HG02588 (cell line): ENCODE measurements around the gene ELMO1.
"Not testable (repeated sequence)": the region's sequence is repeated elsewhere in the genome, so short reads cannot be mapped to it uniquely, and the experiment has no call there.

Experiments used
- ATAC-seq: cut with Tn5 transposase; IDR thresholded peaks from one replicate; pipeline ENCODE4 v1.9.1; 2021; ENCODE audit warnings: mild to moderate bottlenecking, moderate library complexity; ENCODE audit not compliant: unreplicated experiment

Gene ELMO1

DNA sequence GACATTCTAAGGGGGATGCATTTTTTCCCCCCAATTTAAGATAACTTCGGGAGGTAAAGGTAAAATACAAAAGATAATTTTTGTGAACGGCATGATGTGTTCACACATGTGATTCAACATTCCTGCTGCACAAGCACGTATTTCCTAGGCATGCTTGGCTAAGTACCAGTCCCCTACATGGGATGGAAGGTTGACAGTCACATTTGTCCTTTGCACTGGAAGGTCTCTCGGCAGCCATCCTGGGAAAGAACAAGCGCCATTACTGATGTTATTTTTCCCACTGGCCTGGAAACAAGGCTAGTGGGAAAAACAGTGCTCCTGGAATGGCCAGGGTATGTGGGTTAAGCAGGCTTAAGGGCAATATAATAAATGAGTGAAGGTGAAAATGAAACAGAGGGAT lies 448.2 kb downstream of the ELMO1 start:
- no peak for ATAC-seq

DNA sequence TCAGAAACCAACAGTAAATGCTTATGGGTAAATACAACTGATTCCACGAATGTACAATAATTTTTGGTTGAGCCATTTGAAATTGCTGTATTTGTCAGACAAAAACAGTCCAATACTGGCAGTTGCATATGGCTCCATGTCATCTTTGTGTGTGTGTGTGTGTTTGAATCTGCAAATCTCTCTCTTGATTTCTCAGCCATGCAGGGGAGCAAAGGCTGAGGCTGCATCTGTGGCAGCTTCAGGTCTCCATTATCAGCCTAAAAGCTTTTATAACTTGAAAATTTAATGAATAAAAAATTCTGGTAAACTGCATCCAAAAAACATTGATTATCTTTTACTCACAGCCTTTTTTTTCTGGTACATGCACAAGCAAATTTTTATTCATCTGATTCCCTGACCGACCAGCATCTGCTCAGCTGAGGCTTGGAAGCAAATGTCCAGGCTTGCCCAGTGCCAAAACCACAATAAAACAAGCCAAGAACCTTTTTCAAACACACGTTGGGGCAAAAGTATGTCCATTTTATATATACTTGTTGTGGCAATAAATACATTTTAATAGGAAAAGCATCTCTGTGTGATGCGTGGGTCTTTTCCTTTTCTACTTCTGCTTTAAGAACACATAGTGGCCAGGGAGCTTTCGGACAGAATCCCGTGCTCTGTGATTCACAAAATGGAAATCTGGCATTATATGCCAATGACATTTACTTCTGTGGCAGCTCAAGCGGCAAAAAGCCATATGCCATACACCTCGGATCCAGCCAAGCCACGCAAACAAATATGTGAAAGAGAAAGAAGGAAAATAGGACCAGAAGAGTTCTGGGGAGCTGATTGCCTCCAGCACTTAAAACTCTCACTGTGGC lies 448.8 kb downstream of the ELMO1 start:
- no peak for ATAC-seq

DNA sequence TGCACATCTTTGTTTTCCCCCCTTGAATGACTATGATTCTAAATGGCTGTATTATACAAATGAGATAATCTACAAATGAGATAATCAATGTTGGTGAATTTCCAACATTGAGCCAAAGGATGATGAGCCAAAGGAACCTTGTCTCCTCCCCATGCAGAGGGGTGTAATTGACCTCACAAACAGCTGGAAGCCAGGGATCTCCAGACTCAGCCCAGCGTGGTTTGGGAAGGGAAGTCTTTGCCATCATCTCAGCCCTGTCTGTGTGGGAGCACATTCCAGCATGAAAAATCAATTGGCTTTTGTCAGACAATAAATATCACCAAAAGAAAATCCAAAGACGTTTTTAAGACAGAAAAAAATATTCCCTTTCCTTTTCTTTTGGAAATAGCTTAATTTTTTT lies 452.9 kb downstream of the ELMO1 start:
- no peak for ATAC-seq

DNA sequence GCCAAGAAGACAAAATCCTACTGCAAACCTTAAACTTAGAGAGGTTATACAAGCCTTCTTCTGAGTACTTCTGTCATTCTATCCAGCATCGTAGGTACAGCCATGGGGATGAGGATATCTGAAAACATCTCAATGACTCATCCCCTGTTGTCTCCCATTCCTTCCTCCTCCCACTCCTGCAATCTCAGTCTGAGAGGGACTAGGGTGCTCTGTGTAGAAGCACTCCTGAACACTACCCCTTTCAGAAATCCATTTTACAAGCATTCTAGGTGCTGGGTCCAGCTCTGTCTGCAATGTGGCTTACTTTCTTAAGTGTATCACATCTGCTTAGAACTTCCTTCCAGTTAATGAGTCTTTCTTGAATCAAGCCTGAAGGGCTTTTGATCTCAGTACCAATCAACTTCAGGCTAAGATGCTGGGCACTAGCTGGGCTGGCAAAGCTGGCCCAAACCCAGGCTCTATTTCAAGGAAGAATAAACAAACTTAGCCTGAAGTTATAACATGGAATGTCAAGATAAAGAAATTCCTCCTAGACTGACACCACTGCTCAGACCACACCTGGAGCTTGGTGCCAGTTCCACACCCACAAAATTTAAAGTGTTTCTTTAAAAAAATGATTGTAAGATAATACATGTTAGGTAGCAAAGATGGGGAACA lies 454.1 kb downstream of the ELMO1 start:
- no peak for ATAC-seq

GRCh38 chr7:36986948-36987724 lies 461.5 kb downstream of the ELMO1 start:
- ATAC-seq: peak; percentile 58

DNA sequence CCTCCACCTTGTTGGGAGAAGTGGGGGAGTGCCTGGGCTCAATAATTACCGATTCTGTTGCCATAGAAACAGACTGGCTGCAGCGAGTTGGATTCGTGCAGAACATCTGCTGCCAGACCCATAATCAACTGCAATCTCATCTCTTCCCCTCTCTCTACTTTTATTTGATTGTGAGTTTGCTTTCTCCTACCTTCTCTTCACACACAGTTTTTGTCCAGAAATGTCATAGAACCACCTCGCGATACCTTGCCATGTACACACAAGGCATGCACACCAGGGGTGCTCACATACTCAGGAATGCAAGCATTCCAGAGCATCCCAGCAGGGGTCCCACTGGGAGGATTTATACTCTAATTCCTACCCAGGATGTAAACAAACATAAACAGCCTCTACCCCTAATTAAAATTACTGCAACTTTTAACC lies 462.1 kb downstream of the ELMO1 start:
- ATAC-seq: no peak

DNA sequence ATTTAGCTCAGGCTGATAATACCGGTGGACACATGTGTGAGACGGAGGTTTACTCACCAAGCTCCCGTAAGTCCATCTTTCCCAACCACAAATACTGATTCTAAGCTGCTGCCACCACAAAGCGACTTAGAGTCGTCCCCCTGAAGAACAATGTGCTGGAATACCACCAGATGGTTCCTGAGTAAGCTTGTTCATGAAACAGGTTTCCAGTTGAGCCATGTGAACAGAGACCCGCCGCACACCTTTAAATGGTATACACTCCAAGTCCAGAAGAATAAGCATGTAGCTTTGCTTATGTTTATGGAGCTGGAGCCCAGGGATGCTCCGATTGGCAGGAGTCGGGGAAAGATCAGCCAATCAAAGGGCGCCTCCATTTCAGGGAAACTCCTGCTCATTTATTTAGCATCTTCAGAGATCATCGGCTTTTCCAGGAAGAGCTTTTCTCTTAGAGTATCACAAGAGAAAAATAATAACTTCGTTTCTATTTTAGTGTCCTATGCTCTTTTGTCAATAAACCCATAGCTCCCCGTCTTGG lies 462.7 kb downstream of the ELMO1 start:
- no peak for ATAC-seq

GRCh38 chr7:36985316-36985715 lies 463.3 kb downstream of the ELMO1 start:
- no peak for ATAC-seq

DNA sequence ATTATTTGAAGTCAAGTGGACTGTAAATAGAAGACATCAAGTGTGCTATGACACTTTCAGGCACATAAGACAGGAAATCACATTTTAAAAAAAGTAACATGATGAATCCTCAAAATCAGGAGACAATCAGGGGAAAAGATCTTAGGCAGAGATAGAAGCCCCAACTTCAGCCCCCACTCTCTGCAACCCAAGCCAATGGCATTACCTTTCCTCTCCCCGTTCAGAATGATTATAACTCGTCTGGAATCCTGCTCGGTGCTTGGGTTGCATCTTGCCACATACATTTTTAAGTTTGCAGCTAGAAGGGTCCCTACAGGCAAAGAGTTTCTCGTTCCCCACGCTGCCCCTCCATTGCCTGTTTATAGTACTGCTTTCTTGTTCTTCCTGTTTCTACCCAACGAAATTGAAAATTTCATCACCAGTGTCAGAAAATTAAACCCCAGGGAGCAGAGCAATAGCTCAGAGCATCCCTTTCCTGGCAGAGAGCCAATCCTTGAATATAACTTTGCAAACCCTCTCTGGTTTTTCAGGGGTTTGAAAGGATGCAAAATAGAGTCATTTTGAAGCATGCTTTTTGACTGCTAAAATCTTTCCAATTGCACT lies 463.9 kb downstream of the ELMO1 start:
- ATAC-seq: no peak

DNA sequence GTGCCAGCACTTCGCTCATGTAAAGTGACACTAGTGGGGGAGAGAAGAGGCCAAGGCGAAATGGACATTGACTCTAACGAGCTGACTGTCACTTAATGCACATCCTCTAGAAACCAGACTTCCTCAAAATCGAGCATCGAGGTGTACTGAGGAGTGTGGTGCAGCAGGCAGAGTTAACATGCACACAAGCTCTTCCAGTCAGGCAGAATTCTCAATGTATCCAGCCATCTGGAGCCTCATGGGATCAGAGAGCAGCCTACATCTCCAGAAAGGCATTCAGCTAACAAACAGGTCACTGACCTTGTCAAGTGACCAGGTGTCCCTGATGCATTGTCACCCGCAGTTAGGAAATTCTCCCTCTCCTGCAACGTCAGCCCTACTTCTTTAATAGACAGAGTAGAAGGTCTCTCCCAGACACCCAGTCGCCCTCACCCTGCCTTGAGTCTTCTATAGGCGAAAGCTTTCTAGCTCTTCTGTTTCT lies 464.6 kb downstream of the ELMO1 start:
- ATAC-seq: no peak

DNA sequence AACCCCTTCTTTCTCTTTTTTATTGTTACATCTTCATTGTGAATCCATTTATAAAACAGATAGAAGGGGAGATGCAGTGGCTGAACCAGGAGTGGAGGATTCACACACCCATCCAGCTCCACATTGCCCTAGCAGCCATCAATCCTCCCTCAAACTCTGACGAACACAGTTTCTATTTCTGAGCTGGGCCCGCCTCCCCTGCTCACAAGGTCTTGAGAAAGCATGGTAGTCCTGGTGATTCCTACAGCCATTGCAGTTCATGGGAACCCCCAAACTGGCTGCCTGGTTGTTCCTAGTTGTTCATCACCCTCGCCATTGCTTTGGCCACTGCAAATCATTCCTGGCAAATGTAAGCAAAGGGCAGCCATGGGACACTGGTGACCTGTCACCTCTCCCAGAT lies 465.9 kb downstream of the ELMO1 start:
- no peak for ATAC-seq

GRCh38 chr7:36979810-36980248 lies 468.8 kb downstream of the ELMO1 start:
- ATAC-seq: no peak

- ATAC-seq: no peak
Measured at GRCh38 chr7:36978461-36978860, 470.2 kb downstream of the ELMO1 start.

DNA sequence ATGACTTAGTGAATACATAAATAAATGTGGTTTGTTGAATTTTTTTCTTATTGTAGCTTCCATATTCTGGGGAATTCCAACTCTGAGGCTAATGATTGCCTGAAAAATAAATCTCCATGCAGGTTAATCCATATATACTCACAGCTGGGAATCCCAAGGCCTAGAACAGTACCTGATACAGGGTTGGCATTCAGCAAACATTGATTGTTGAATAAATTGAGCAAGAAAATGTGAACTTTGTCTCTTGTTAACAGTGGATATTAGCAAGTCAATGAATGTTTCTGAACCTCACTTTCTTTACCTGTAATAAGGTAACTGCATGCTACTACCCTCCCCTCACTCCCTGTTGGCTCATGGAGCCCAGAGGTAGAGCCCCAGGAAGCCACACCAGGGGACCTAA lies 470.8 kb downstream of the ELMO1 start:
- no peak for ATAC-seq

DNA sequence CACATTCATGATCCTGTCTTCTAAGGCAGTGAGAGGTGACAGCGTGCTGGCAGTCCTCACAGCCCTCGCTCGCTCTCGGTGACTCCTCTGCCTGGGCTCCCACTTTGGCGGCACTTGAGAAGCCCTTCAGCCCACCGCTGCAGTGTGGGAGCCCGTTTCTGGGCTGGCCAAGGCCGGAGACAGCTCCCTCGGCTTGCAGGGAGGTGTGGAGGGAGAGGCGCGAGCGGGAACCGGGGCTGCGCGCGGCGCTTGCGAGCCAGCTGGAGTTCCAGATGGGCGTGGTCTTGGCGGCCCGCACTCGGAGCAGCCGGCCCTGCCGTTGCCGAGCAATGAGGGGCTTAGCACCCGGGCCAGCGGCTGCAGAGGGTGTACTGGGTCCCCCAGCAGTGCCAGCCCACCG lies 475.1 kb downstream of the ELMO1 start:
- not testable (repeated sequence) for ATAC-seq

DNA sequence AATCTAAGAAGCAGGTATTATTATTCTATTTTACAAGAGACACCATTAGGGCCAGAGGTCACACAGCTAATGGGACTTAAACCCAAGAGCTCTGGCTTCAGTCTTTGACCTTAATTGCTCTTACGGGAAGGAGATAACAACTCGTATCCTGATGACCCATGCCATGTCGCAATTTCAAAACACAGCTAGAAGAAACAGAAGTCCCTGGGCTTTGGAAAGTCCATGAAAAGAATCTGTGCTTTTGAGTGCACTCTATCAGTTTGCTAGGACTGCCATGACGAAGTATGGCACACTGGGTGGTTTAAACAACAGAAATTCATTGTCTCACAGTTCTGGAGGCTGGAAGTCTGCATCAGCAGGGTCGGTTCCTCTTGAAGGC lies 476.5 kb downstream of the ELMO1 start:
- ATAC-seq: no peak

- no peak for ATAC-seq
Measured at GRCh38 chr7:36971515-36972139, 477.0 kb downstream of the ELMO1 start.

DNA sequence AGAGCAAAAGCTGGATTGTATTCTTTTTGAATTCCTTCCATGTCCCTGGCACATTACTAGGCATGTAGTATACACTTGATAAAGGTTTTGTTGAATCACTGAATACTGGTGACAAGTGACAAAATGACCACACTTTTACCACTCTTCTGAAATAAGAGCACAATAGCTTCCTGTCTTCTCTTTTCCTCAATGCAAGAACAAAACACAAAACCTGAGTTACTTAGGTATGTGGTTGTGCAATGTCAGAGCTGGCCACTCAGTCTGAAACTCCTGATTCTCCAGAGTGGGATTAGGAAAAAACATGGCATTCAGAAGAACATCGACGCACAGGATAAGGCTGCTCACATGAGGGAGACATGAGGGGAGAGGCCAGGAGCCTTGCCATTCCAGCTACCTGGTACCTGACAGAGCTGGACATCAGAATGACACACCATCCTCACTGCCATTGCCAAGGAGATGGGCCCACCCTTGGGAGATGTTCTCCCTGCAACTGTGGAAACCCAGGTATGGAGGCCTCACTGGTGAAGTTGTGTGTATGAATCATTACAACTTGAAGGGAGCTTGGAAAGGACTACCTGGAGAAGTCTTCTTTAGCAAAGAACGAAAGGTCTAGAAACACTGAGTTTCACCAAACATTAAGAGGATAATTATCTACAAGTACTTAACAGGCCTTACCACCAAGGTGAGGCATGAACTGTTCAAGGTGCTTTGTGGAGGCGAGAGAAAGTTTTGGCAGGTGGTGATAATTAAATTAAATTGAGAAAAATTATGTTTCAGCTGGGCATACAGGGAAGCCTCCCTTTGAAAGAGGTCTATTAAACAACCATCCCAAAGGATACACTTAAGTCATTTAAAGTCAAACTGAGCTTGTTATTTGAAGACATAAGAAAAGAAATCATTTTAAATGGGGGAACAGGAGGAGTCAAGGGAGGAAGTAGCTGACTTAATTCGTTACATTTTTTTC lies 477.8 kb downstream of the ELMO1 start:
- ATAC-seq: no peak

- no peak for ATAC-seq
Measured at GRCh38 chr7:36969376-36969775, 479.3 kb downstream of the ELMO1 start.
